HepG2 (cell line): Measurements from ENCODE around the gene NARF.

ENCODE experiments used
- BCL3 ChIP-seq: sonication (generic); formaldehyde crosslinking; IDR thresholded peaks from 2 replicates; pipeline ENCODE4 v1.5.1; 2020; ENCODE audit warnings: mild to moderate bottlenecking, missing genetic modification reagents, moderate library complexity
- KLF12 ChIP-seq: sonication (generic); formaldehyde crosslinking; IDR thresholded peaks from 2 replicates; pipeline ENCODE4 v1.4.0; 2020; ENCODE audit warnings: missing genetic modification reagents, borderline replicate concordance
- MLX ChIP-seq: IDR thresholded peaks from 2 replicates; pipeline ENCODE4 v1.6.1; 2016
- NR0B2 ChIP-seq: sonication (generic); formaldehyde crosslinking; IDR thresholded peaks from 2 replicates; pipeline ENCODE4 v1.4.0; 2020; ENCODE audit warnings: mild to moderate bottlenecking, missing genetic modification reagents
- TAF1 ChIP-seq: sonication (generic); formaldehyde crosslinking; IDR thresholded peaks from 2 replicates; pipeline ENCODE4 v1.4.0; 2020; ENCODE audit warnings: missing genetic modification reagents
- TF ChIP-seq, protein P1 (sequence below), 2 experiments: IDR thresholded peaks; 2 replicates each; pipeline ENCODE4 v1.6.1; 2011 to 2012; ENCODE audit warnings: low read length in 2 of 2, borderline replicate concordance in 1 of 2, low read depth in 1 of 2, mild to moderate bottlenecking in 1 of 2, moderate library complexity in 1 of 2
- TF ChIP-seq, protein P2 (sequence below): IDR thresholded peaks from 2 replicates; pipeline ENCODE4 v1.6.1; 2016; ENCODE audit warnings: control low read depth

DNA sequence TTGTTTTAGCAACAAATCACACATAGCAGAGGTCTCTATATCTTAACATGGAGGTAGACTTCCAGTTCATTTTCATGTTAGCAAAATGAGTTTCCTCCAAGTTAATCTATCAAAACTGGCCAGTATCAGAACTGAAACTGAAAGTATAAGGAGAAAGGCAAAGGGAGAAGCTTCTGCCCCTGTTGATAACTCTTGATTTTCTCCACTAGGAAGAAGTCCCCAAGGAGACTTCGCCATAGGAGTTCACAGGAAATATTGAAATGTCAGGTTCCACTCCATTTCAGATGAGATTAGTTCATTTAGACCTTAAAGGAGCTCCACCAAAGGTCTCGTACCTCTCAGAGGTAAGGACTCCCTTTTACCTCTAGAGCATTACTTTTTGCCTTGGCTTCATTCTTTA lies 39.0 kb upstream of the NARF start:
- TF ChIP-seq KLF12 (no peak), MLX (no peak), NR0B2 (no peak), TAF1 (CRISPR knock-in tag) (no peak), BCL3 (CRISPR knock-in tag) (no peak)
- TF ChIP-seq, protein P1, sequence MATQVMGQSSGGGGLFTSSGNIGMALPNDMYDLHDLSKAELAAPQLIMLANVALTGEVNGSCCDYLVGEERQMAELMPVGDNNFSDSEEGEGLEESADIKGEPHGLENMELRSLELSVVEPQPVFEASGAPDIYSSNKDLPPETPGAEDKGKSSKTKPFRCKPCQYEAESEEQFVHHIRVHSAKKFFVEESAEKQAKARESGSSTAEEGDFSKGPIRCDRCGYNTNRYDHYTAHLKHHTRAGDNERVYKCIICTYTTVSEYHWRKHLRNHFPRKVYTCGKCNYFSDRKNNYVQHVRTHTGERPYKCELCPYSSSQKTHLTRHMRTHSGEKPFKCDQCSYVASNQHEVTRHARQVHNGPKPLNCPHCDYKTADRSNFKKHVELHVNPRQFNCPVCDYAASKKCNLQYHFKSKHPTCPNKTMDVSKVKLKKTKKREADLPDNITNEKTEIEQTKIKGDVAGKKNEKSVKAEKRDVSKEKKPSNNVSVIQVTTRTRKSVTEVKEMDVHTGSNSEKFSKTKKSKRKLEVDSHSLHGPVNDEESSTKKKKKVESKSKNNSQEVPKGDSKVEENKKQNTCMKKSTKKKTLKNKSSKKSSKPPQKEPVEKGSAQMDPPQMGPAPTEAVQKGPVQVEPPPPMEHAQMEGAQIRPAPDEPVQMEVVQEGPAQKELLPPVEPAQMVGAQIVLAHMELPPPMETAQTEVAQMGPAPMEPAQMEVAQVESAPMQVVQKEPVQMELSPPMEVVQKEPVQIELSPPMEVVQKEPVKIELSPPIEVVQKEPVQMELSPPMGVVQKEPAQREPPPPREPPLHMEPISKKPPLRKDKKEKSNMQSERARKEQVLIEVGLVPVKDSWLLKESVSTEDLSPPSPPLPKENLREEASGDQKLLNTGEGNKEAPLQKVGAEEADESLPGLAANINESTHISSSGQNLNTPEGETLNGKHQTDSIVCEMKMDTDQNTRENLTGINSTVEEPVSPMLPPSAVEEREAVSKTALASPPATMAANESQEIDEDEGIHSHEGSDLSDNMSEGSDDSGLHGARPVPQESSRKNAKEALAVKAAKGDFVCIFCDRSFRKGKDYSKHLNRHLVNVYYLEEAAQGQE (IDR thresholded peaks at IDR 0.05; ENCODE audit: borderline replicate concordance in 1 of 2, low read depth in 1 of 2, low read length in 2 of 2): no peak
- TF ChIP-seq, protein P2, sequence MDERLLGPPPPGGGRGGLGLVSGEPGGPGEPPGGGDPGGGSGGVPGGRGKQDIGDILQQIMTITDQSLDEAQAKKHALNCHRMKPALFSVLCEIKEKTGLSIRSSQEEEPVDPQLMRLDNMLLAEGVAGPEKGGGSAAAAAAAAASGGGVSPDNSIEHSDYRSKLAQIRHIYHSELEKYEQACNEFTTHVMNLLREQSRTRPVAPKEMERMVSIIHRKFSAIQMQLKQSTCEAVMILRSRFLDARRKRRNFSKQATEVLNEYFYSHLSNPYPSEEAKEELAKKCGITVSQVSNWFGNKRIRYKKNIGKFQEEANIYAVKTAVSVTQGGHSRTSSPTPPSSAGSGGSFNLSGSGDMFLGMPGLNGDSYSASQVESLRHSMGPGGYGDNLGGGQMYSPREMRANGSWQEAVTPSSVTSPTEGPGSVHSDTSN (CRISPR knock-in tag): no peak
